ENCODE measurements around the gene PITPNM2.
"Not testable (repeated sequence)": the region's sequence is repeated elsewhere in the genome, so short reads cannot be mapped to it uniquely, and the experiment has no call there.

The PITPNM2 gene

GRCh38 chr12:123106640-123107359, 44.1 kb downstream of the PITPNM2 start:
- H3K27me3 ChIP-seq (ENCODE audit: insufficient read depth, poor library complexity, severe bottlenecking), result no peaks in the 10 kb centered on the region
- no peak for TF ChIP-seq CTCF (IDR thresholded peaks at IDR 0.05; ENCODE audit: poor library complexity, severe bottlenecking)
- ATAC-seq (ENCODE audit: low read depth), result no peak
- no peak overlapping the region for H3K27ac ChIP-seq (ENCODE audit: poor library complexity, severe bottlenecking)
- no peak for DNase-seq (ENCODE audit: low spot score)
- H3K9me3 ChIP-seq (ENCODE audit: severe bottlenecking), result no peaks in the 10 kb centered on the region
- H3K36me3 ChIP-seq (ENCODE audit: low read depth), result no peaks in the 10 kb centered on the region
- no peak overlapping the region for H3K4me3 ChIP-seq (ENCODE audit: severe bottlenecking)
- peaks cover 7% of the 10 kb centered on the region for H3K4me1 ChIP-seq (ENCODE audit: insufficient read depth, poor library complexity, severe bottlenecking)

- no peak for TF ChIP-seq CTCF (IDR thresholded peaks at IDR 0.05; ENCODE audit: poor library complexity, severe bottlenecking)
- no peak overlapping the region for H3K27ac ChIP-seq (ENCODE audit: poor library complexity, severe bottlenecking)
- H3K36me3 ChIP-seq (ENCODE audit: low read depth), result no peaks in the 10 kb centered on the region
- no peaks in the 10 kb centered on the region for H3K9me3 ChIP-seq (ENCODE audit: severe bottlenecking)
- peaks cover 7% of the 10 kb centered on the region for H3K4me1 ChIP-seq (ENCODE audit: insufficient read depth, poor library complexity, severe bottlenecking)
- H3K27me3 ChIP-seq (ENCODE audit: insufficient read depth, poor library complexity, severe bottlenecking), result no peaks in the 10 kb centered on the region
- H3K4me3 ChIP-seq (ENCODE audit: severe bottlenecking), result no peak overlapping the region
- ATAC-seq (ENCODE audit: low read depth) (no peak), DNase-seq (ENCODE audit: low spot score) (no peak)
Observed at GRCh38 chr12:123105211-123105826, 45.6 kb downstream of the PITPNM2 start.

GRCh38 chr12:123104809-123105208, 46.1 kb downstream of the PITPNM2 start:
- Histone ChIP-seq H3K4me3 (ENCODE audit: severe bottlenecking) (no peak overlapping the region), H3K9me3 (ENCODE audit: severe bottlenecking) (no peaks in the 10 kb centered on the region), H3K27ac (ENCODE audit: poor library complexity, severe bottlenecking) (no peak overlapping the region), H3K36me3 (ENCODE audit: low read depth) (no peaks in the 10 kb centered on the region), H3K4me1 (ENCODE audit: insufficient read depth, poor library complexity, severe bottlenecking) (peaks cover 7% of the 10 kb centered on the region), H3K27me3 (ENCODE audit: insufficient read depth, poor library complexity, severe bottlenecking) (no peaks in the 10 kb centered on the region)
- no peak for ATAC-seq (ENCODE audit: low read depth)
- no peak for TF ChIP-seq CTCF (IDR thresholded peaks at IDR 0.05; ENCODE audit: poor library complexity, severe bottlenecking)
- DNase-seq (ENCODE audit: low spot score), result no peak

GRCh38 chr12:123104094-123104493, 46.8 kb downstream of the PITPNM2 start:
- not testable (repeated sequence) for ATAC-seq (ENCODE audit: low read depth); H3K9me3 ChIP-seq (ENCODE audit: severe bottlenecking); H3K27me3 ChIP-seq (ENCODE audit: insufficient read depth, poor library complexity, severe bottlenecking); H3K4me3 ChIP-seq (ENCODE audit: severe bottlenecking); H3K27ac ChIP-seq (ENCODE audit: poor library complexity, severe bottlenecking); DNase-seq (ENCODE audit: low spot score); H3K4me1 ChIP-seq (ENCODE audit: insufficient read depth, poor library complexity, severe bottlenecking); H3K36me3 ChIP-seq (ENCODE audit: low read depth)

- peak; percentile 67 for ATAC-seq (ENCODE audit: low read depth)
- peaks cover 7% of the 10 kb centered on the region for H3K4me1 ChIP-seq (ENCODE audit: insufficient read depth, poor library complexity, severe bottlenecking)
Observed at GRCh38 chr12:123102781-123103503, 47.9 kb downstream of the PITPNM2 start.

More at GRCh38 chr12:123102781-123103503, 47.9 kb downstream of the PITPNM2 start:
- no peaks in the 10 kb centered on the region for H3K27me3 ChIP-seq (ENCODE audit: insufficient read depth, poor library complexity, severe bottlenecking)
- DNase-seq (ENCODE audit: low spot score), result no peak
- H3K9me3 ChIP-seq (ENCODE audit: severe bottlenecking), result no peaks in the 10 kb centered on the region
- no peaks in the 10 kb centered on the region for H3K36me3 ChIP-seq (ENCODE audit: low read depth)
- H3K27ac ChIP-seq (ENCODE audit: poor library complexity, severe bottlenecking), result no peak overlapping the region
- no peak for TF ChIP-seq CTCF (IDR thresholded peaks at IDR 0.05; ENCODE audit: poor library complexity, severe bottlenecking)
- H3K4me3 ChIP-seq (ENCODE audit: severe bottlenecking), result no peak overlapping the region
